Fibroblast of skin of back (primary cell): ENCODE data around the gene CDC14B.

Experiments used
- DNase-seq: peaks from one replicate; pipeline ENCODE4 v3.0.0-alpha.2; 2013

CDC14B gene

GRCh38 chr9:96482476-96482875 lies 137.2 kb downstream of the CDC14B start:
- no peak for DNase-seq

- DNase-seq, result no peak
Measured at GRCh38 chr9:96480736-96481135, 138.9 kb downstream of the CDC14B start.

- DNase-seq, result peak; percentile 33
Measured at GRCh38 chr9:96478829-96479371, 140.7 kb downstream of the CDC14B start.

GRCh38 chr9:96476591-96476990 lies 143.1 kb downstream of the CDC14B start:
- no peak for DNase-seq

- no peak for DNase-seq
Measured at GRCh38 chr9:96476013-96476412, 143.6 kb downstream of the CDC14B start.

- DNase-seq, result no peak
Measured at GRCh38 chr9:96467784-96468183, 151.9 kb downstream of the CDC14B start.

GRCh38 chr9:96464426-96464825 lies 155.2 kb downstream of the CDC14B start:
- no peak for DNase-seq

GRCh38 chr9:96462541-96462940 lies 157.1 kb downstream of the CDC14B start:
- DNase-seq, result no peak

GRCh38 chr9:96461336-96461735 lies 158.3 kb downstream of the CDC14B start:
- no peak for DNase-seq

- DNase-seq, result no peak
Measured at GRCh38 chr9:96460882-96461281, 158.8 kb downstream of the CDC14B start.

- DNase-seq, result no peak
Measured at GRCh38 chr9:96460470-96460869, 159.2 kb downstream of the CDC14B start.

GRCh38 chr9:96459268-96460007 lies 160.2 kb downstream of the CDC14B start:
- DNase-seq, result no peak

- DNase-seq, result no peak
Measured at GRCh38 chr9:96458226-96458625, 161.4 kb downstream of the CDC14B start.

GRCh38 chr9:96457266-96457665 lies 162.4 kb downstream of the CDC14B start:
- no peak for DNase-seq

- peak; percentile 26 for DNase-seq
Measured at GRCh38 chr9:96453625-96454024, 166.0 kb downstream of the CDC14B start.

- no peak for DNase-seq
Measured at GRCh38 chr9:96450613-96451528, 168.8 kb downstream of the CDC14B start.
